KG1 (cell line): Measurements from ENCODE around the gene GNA14.
A peak's percentile ranks its signal among the peaks of the same experiment; 100 is the strongest.
"Not testable (repeated sequence)": the region's sequence is repeated elsewhere in the genome, so short reads cannot be mapped to it uniquely, and the experiment has no call there.

Experiments
- DNase-seq: peaks from one replicate; lab custom pipeline; 2025; lab: John Stamatoyannopoulos, UW

The GNA14 gene

DNA sequence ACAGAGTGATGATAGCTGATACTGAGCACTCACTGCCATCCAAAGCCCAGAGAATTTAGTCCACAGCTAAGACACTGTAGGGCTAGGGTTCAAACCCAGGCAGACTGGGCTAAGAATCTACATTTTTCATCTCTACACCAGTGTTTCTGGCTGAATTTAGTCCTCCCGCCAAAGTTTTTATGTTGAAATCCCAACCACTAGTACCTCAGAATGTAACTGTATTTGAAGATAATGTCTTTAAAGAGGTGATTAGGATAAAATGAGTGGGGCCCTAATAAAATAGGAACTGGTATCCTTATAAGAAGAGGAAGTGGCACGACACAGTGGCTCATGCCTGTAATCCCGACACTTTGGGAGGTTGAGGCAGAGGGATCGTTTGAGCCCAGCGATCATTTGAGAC, 4.3 kb downstream of the GNA14 start:
- DNase-seq = no peak

GRCh38 chr9:77640741-77641580, 7.2 kb downstream of the GNA14 start:
- DNase-seq = no peak

GRCh38 chr9:77632652-77633051, 15.5 kb downstream of the GNA14 start:
- DNase-seq = no peak

- DNase-seq = not testable (repeated sequence)
Measured at GRCh38 chr9:77628864-77629263, 19.3 kb downstream of the GNA14 start.

DNA sequence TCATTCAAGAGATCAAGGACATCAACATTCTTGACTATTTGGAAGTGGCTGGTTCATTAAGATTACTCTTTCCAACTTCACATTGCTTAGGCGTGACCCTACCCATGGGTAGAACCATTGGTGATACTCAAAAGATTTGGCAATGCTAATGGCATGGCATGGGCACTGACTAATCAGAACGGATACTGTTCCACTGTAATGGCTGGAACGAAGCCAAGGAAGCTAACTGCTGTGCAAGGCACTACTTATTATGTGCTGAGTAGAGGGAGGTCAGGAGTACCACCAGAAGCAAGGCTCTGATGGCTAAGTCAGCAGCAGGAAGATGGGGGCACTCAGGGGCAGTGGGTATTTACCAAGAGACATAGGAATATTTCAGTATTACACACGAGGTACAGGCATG, 31.9 kb downstream of the GNA14 start:
- no peak for DNase-seq

DNA sequence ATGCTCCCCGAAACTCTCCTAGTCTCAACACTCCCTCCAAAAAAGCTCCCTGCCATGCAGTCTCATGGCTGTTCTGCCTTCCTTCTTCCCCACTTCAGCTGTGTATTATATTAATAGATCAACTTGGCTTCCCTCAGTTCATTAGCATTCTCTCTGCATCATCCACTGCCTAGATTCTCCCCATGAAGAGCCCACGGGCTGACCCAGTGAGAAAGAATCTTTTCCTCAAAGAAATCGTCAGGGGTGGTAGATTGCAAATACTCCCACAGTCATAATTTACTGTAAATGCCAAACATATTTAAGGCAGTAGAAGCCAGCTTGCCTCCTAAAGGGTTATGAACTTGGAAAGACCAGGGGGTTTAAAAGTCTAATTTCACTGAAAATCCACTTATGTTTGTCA, 33.5 kb downstream of the GNA14 start:
- no peak for DNase-seq

DNA sequence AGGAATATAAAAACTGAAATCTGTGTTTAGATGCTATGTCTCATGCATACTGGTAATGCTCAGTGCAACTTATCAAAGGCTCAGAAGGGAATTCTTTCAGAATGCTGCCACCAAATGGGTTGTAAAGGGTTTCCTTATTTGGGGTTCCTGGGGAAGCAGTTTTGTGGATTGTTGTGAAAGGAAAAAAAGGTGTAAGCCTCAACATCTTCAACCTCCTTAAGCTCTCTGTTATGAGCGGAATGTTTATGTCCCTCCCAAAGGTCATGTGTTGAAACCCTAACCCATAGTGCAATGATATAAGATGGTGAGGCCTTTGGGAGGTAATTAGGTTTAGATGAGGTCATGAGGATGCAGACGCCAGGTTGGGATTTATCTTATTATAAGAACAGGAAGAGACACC, 41.6 kb downstream of the GNA14 start:
- DNase-seq = no peak

DNA sequence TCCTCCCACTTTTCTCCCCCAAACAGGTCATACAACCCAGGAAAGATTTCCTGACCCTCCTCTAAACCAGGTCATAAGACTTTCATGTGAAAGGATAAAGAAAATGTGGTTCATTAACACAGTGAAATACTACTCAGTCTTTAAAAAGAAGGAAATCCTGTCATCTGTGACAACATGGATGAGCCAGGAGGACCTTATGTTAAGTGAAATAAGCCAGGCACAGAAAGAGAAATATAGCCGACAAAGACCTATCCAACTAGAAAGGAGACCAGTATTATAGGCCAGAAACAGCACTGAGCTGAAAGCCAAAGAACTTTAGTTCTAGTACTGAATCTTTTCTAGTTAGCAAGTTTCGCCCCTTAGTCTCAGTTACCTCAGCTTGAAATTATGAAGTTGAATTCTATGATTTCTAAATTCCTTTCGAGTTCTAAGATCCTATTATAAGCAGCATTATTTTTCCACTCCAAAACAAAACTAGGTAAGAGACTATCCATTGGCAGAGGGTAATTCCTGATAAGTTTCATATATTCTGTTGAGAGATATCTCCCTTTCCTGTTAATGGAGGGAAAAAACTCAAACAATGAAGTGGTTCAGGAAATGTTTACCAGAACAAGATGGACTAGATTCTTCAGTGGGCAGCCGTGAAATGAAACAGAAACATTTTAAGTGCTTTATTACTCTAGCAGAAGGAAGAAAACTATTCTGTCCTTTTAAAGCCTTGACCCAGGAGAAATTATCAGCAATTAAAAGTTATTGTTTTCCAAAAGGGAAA, 42.5 kb downstream of the GNA14 start:
- DNase-seq = no peak

DNA sequence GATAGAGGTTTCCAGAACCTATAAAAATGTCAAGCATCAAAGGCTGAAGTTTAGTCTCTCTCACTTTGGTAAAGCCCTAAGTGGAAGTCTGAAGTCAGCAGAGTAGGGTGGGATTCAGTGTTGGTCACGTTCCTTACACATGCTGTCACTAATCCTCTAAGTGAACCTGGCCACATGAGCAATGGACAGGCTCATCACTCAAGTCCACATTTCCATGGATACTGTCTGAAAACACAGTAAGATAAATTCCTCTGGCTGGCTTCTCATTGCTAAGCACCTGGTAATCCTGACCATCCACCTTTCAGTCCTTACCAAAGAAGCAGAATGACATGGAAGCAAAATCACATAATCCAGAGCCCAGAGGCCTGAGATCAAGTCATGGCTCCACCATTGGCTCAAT, 43.8 kb downstream of the GNA14 start:
- no peak for DNase-seq

DNA sequence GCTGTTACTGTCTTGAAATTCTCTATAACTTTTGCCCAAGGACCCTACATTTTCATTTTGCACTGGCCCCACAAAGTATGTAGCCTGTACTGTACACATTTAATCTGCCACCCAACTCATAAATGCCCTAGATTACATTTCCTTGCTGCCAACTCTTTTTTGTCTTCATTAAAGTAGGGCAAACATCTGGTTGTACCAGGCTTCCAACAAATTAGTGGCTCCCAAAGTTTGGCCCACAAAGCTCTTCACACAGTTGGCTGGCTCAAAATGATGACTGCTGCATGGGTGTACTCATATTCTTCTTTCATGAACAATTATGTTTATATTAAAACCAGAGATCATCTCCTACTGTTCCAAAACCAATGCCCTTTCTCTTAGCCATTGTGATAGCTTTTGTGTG, 45.3 kb downstream of the GNA14 start:
- no peak for DNase-seq

DNA sequence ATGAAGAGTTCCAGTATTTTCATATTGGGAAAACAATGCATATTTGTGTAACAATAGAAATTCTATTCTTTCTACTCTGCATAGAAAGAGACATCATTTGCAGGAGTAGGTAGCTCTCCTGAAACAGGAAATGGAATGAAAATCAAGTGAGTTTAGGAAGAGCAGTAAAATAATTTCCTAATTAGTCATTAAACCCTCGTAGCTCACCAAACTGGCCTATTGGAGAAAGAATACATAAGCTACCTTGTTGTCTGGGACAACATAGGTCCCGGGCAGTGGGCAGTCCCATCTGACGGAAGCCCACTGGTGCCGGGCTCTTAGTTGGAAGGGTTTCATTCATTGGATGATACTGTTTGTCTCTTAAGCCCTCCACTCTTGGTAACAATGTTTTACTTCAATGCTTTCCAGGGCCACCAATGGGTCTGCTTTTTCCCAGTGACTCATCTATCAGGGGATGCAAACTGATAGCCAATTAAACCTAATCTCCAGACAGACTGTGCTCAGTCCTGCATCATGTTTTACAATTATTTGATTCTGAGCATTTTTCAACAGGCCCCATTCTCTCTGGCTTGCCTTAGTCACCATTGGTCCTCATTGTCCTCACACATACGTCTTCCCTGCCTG, 46.5 kb downstream of the GNA14 start:
- DNase-seq = no peak

- no peak for DNase-seq
Measured at GRCh38 chr9:77600810-77601209, 47.3 kb downstream of the GNA14 start.

- no peak for DNase-seq
Measured at GRCh38 chr9:77599492-77599891, 48.6 kb downstream of the GNA14 start.

- no peak for DNase-seq
Measured at GRCh38 chr9:77598991-77599390, 49.1 kb downstream of the GNA14 start.

DNA sequence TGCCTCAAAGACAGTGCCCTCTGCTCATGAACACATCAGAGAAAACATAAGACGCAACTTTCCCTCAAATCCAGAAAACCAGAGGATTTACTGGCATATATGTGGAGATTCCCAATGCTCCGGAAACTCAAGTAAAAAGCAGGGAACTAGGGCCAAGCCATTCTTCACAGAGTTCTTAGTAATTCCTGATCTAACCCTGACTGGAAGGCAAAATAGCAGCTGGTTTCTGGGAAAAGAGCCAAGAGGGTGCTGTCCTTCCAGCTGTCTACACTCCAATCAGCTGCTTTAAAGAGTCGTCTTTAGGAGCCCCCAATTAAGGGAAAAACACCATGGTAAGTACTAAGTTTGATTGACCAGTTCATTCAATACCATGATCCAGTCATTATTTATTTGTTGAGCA, 49.6 kb downstream of the GNA14 start:
- DNase-seq = no peak

GRCh38 chr9:77597057-77597456, 51.1 kb downstream of the GNA14 start:
- no peak for DNase-seq

GRCh38 chr9:77595426-77596095, 52.6 kb downstream of the GNA14 start:
- DNase-seq = peak; percentile 72

GRCh38 chr9:77594963-77595362, 53.2 kb downstream of the GNA14 start:
- DNase-seq = peak; percentile 64

DNA sequence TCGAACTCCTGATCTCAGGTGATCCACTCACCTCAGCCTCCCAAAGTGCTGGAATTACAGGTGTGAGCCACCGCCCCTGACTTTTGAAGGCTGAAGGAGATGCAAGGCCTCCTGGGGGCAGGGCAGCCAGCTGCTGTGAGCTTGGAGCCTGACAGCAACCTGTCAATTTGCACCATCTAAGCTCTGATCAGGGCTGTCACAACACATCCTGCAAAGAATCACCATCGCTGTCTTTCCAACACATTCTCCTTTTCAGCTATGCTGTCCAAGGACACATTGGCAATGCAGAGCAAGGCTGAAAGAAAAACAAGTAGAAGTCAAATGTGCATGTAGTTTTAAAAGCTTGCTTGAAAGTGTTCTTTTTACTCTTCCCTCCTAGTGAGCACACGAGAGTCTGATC, 54.6 kb downstream of the GNA14 start:
- no peak for DNase-seq

- no peak for DNase-seq
Measured at GRCh38 chr9:77592476-77592875, 55.6 kb downstream of the GNA14 start.

DNA sequence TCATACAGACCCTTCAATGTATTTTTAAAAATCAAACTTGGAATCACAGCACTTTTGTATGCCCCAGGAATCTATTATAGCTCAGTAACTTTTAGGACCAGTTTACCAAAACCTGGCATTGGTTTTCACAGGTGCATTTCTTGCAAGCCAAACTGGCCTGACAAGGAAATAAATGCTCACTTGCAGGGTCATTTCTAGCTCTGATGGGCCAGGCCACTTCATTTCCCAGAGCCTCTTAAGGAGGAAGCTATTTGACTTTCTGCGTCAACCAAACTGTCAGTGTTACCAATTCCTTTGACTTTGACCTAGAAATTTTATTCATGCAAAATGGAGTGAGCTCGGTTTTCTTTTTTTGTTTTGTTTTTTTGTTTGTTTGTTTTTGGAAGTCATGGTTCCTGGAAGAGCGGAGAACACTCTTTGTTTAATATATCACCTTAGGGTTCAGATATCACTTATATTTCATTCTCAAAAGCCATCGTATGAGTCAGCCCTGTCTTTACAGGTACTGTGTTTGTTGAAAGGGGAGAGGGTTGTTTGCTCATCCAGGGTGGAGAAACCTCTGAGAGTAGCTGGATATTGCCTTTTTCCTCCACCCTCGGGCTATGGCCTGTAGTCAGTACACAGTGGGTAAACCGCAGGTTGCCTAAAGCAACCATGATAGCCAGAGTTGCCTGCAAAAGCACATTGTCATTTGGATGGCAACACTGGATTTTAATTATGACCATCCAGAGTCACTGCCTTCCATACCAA, 58.9 kb downstream of the GNA14 start:
- DNase-seq = no peak
